Astrocyte (in vitro differentiated cells and primary cell): ENCODE results near the gene TEAD1.

ENCODE experiments used
- EZH2 ChIP-seq: IDR thresholded peaks from 2 replicates; pipeline ENCODE4 v1.6.1; 2012; ENCODE audit warnings: mild to moderate bottlenecking, low read length, inconsistent platforms; ENCODE audit not compliant: insufficient read depth
- TF ChIP-seq, protein P1 (sequence below): IDR thresholded peaks from 2 replicates; pipeline ENCODE4 v1.5.1; 2011; ENCODE audit warnings: low read depth, mild to moderate bottlenecking, inconsistent platforms, low read length, moderate library complexity; ENCODE audit not compliant: insufficient read depth

DNA sequence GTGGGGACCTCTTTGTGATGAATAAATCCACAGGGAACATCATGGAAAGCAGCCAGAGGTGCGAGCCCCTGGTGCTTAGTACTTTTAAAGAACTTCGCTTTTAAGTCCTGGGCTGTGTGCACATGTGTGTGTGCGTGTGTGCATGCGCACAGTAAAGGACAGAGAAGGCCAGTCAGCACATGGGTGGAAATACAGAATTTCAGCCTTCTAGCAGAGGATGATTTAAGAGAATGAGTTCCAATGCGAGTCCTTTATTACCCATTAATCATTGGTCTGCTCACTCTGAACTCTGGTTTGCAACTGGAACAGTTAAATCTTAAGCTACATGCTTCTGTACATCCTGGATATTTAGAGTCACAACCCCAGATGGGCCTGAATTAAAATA, 18.9 kb downstream of the TEAD1 start:
- TF ChIP-seq, protein P1, sequence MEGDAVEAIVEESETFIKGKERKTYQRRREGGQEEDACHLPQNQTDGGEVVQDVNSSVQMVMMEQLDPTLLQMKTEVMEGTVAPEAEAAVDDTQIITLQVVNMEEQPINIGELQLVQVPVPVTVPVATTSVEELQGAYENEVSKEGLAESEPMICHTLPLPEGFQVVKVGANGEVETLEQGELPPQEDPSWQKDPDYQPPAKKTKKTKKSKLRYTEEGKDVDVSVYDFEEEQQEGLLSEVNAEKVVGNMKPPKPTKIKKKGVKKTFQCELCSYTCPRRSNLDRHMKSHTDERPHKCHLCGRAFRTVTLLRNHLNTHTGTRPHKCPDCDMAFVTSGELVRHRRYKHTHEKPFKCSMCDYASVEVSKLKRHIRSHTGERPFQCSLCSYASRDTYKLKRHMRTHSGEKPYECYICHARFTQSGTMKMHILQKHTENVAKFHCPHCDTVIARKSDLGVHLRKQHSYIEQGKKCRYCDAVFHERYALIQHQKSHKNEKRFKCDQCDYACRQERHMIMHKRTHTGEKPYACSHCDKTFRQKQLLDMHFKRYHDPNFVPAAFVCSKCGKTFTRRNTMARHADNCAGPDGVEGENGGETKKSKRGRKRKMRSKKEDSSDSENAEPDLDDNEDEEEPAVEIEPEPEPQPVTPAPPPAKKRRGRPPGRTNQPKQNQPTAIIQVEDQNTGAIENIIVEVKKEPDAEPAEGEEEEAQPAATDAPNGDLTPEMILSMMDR = no peak
- TF ChIP-seq EZH2 = no peak
